ENCODE results near the gene SNX32. TPM values are rescaled to one million over a fixed set of nuclear protein-coding genes. Genes with fewer than 3 reads are reported as not detected.

SNX32 gene
- total RNA-seq, 3 donors from 2014 or later (not counting 1 experiment from before 2014, with no cell fraction given) = 0.31 to 2.0 (median 0.54) TPM

DNA sequence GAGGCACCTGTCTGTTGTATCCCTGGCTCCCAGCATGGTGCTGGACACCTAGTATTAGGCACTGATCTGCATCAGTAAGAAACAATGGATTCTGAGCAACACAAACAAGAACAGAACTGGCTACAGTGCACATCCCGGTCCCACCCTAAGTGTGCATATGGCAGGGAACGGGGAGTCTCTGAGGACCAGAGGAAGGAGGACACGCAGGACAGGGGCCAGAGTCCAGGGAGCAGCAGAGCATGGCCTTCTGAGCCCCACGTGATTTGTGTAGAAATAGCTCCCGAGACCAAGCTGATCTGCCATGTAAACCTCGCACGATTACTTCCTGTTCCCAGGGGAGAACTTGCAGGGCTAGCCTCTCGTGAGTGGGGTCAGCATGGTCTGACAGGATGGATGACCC, 12.7 kb upstream of the SNX32 start:
- H3K27ac Mint-ChIP-seq = no peak overlapping the region
- peaks cover 14% of the 10 kb centered on the region for H3K4me1 ChIP-seq (ENCODE audit: control insufficient read depth, insufficient read depth, low read length)
- H3K27ac ChIP-seq (ENCODE audit: low read length) = no peak overlapping the region
- no peaks in the 10 kb centered on the region for H3K36me3 ChIP-seq (ENCODE audit: control insufficient read depth, insufficient read depth, low read length)
- no peak overlapping the region for H3K4me3 ChIP-seq (ENCODE audit: low read length)
- no peaks in the 10 kb centered on the region for H3K9me3 ChIP-seq (ENCODE audit: control insufficient read depth, insufficient read depth, low read length)
- 85% methylated on average over 8 of the region's 8 CpGs for WGBS (ENCODE audit: insufficient coverage)
- TF ChIP-seq, protein P1, sequence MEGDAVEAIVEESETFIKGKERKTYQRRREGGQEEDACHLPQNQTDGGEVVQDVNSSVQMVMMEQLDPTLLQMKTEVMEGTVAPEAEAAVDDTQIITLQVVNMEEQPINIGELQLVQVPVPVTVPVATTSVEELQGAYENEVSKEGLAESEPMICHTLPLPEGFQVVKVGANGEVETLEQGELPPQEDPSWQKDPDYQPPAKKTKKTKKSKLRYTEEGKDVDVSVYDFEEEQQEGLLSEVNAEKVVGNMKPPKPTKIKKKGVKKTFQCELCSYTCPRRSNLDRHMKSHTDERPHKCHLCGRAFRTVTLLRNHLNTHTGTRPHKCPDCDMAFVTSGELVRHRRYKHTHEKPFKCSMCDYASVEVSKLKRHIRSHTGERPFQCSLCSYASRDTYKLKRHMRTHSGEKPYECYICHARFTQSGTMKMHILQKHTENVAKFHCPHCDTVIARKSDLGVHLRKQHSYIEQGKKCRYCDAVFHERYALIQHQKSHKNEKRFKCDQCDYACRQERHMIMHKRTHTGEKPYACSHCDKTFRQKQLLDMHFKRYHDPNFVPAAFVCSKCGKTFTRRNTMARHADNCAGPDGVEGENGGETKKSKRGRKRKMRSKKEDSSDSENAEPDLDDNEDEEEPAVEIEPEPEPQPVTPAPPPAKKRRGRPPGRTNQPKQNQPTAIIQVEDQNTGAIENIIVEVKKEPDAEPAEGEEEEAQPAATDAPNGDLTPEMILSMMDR (IDR thresholded peaks at IDR 0.05) = no peak
- no peaks in the 10 kb centered on the region for H3K27me3 ChIP-seq (ENCODE audit: control insufficient read depth, insufficient read depth, low read length)
- no peak overlapping the region for H3K4me3 Mint-ChIP-seq
- DNase-seq = no peak
- H3K4me1 Mint-ChIP-seq = peaks cover 14% of the 10 kb centered on the region in 2 donors
- H3K36me3 Mint-ChIP-seq = no peaks in the 10 kb centered on the region
- ATAC-seq = no peak
- H3K27me3 Mint-ChIP-seq (ENCODE audit: low read depth in 2 of 2) = no peaks in the 10 kb centered on the region
- intact Hi-C loops (cut with micrococcal nuclease) = no loop called here
- no peaks in the 10 kb centered on the region for H3K9me3 Mint-ChIP-seq

DNA sequence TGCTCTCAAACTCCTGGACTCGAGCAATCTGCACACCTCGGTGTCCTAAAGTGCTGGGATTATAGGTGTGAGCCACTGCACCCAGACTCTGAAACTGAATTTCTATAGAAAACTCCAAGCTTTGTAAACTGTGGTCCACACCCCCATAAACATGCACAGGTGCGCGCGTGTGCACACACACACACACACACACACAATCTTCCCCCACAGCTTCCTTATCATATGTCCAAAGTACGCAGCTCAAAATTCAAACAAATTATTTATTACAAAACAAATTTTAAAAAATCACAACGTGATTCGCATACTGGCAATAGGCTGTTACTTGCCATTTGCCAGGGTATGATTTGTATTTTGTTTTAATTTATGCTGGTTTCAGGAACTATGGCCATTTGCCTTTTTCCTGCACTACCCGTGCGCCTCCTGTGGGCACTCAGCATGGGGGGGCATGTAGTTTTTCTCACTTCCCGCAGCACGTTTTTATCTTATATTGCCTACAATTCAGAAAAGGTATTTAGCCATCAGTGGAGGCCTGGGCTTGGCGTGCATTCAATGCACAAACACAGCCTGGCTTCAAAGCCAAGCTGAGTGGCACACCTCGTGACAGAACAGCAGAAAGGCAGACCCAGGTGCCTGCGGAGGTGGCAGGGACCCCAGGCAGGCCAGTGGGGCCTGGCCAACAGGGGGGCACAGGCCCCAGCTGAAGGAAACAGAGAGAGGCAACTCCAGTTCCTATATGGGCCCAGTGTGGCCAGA, 10.8 kb upstream of the SNX32 start:
- no peak overlapping the region for H3K4me3 ChIP-seq (ENCODE audit: low read length)
- Mint-ChIP-seq H3K36me3 (no peaks in the 10 kb centered on the region), H3K4me3 (no peak overlapping the region), H3K27me3 (ENCODE audit: low read depth in 2 of 2) (no peaks in the 10 kb centered on the region), H3K27ac (no peak overlapping the region), H3K4me1 (no peaks in the 10 kb centered on the region), H3K9me3 (no peaks in the 10 kb centered on the region)
- ATAC-seq (no peak), DNase-seq (no peak)
- H3K4me1 ChIP-seq (ENCODE audit: control insufficient read depth, insufficient read depth, low read length) = peaks cover 4% of the 10 kb centered on the region
- TF ChIP-seq, protein P1 (IDR thresholded peaks at IDR 0.05) = no peak
- no peaks in the 10 kb centered on the region for H3K9me3 ChIP-seq (ENCODE audit: control insufficient read depth, insufficient read depth, low read length)
- intact Hi-C loops (cut with micrococcal nuclease) = no loop called here
- WGBS (ENCODE audit: insufficient coverage) = 81% methylated on average over 14 of the region's 15 CpGs
- no peaks in the 10 kb centered on the region for H3K36me3 ChIP-seq (ENCODE audit: control insufficient read depth, insufficient read depth, low read length)
- H3K27me3 ChIP-seq (ENCODE audit: control insufficient read depth, insufficient read depth, low read length) = no peaks in the 10 kb centered on the region
- H3K27ac ChIP-seq (ENCODE audit: low read length) = no peak overlapping the region

DNA sequence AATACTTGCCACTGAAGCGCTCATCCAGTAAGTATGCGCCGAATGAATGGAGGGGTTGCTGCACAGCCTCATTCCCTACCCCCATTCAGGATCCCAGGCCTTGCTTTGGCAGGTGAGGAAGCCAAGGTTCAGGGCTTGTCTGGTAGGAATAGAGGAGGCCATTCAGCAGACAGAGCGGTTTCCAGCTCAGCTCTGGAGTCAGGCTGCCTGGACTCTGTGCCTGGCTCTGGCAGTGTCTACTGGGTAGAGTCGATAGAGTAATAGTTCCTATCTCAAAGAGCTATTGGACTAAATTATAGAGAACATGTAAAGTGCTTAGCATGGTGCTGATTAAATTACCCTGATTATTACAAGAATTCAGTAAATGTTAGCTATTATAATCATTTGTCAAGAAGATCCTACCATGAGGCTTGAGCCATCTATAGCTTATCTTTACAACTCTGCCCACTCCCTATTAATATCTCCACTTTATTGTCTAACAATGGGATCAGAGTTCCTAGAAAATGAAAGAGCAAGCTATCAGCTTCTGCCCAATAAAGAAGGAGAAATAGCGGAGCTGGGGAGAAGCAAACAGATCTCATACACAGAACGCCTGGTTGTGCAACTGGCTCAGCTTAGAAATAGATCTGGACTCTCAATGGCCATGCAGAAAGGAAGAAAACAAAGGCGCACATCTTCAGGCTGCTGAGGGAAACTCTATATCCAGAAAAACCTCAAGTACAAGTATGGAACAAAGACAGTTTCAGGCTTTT, 6.6 kb upstream of the SNX32 start:
- TF ChIP-seq, protein P1 (IDR thresholded peaks at IDR 0.05) = no peak
- no peaks in the 10 kb centered on the region for H3K9me3 ChIP-seq (ENCODE audit: control insufficient read depth, insufficient read depth, low read length)
- H3K27me3 ChIP-seq (ENCODE audit: control insufficient read depth, insufficient read depth, low read length) = no peaks in the 10 kb centered on the region
- WGBS (ENCODE audit: insufficient coverage) = 89% methylated on average over 6 of the region's 8 CpGs
- intact Hi-C loops (cut with micrococcal nuclease) = no loop called here
- Mint-ChIP-seq H3K27me3 (ENCODE audit: low read depth in 2 of 2) (peaks cover 0 to 3% of the 10 kb centered on the region in 2 donors), H3K4me3 (no peak overlapping the region), H3K27ac (no peak overlapping the region), H3K9me3 (no peaks in the 10 kb centered on the region), H3K36me3 (no peaks in the 10 kb centered on the region), H3K4me1 (no peaks in the 10 kb centered on the region)
- H3K4me1 ChIP-seq (ENCODE audit: control insufficient read depth, insufficient read depth, low read length) = no peaks in the 10 kb centered on the region
- no peak overlapping the region for H3K27ac ChIP-seq (ENCODE audit: low read length)
- DNase-seq = no peak
- no peaks in the 10 kb centered on the region for H3K36me3 ChIP-seq (ENCODE audit: control insufficient read depth, insufficient read depth, low read length)
- H3K4me3 ChIP-seq (ENCODE audit: low read length) = no peak overlapping the region
- no peak for ATAC-seq

Data from natural killer cell (primary cell).